ENCODE measurements around the gene RPP21.

Gene RPP21

DNA sequence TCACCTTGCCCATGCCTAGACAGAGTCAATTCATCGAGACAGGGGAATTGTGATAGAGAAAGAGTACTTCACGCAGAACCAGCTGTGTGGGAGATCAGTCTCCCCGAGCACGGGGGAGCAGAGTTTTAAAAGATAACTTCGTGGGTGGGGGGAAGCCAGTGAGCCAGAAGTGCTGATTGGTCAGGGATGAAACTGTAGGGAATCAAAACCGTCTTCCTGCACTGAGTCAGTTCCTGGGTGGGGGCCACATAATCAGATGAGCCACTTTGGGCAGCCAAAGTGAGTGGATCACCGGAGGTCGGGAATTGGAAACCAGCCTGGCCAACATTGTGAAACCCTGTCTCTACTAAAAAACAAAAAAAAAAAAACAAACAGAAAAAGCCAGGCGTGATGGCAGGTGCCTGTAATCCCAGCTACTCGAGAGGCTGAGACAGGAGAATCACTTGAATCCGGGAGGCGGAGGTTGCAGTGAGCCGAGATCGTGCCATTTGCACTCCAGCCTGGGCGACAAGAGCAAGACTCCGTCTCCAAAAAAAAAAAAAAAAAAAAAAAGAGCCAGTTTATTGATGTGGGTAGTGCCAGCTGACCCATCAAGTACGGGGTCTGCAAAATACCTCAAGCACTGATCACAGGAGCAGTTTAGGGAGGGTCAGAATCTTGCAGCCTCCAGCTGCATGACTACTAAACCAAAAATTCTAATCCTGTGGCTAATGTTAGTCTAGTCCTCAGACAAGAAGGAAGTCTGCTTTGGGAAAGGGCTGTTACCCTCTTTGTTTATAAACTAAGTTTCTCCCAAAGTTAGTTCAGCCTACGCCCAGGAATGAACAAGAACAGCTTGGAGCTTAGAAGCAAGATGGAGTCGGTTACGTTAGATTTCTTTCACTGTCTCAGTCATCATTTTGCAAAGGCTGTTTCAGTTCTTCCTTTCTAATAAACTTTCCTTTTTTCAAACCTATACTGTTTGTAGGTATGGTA, 22.1 kb upstream of the RPP21 start:
- Histone ChIP-seq H3K9me3 (ENCODE audit: control insufficient read depth, insufficient read depth, low read length) (no peaks in the 10 kb centered on the region), H3K9ac (ENCODE audit: low read depth, low read length) (no peak overlapping the region), H3K4me1 (ENCODE audit: control insufficient read depth, insufficient read depth, low read length) (peaks cover 34% of the 10 kb centered on the region), H3K27me3 (ENCODE audit: control insufficient read depth, insufficient read depth, low read length) (no peaks in the 10 kb centered on the region), H3K4me3 (ENCODE audit: low read depth, low read length) (peak overlapping the region; percentile 19), H3K36me3 (ENCODE audit: control insufficient read depth, insufficient read depth, low read length) (no peaks in the 10 kb centered on the region)

GRCh38 chr6:30323806-30324205, 21.1 kb upstream of the RPP21 start:
- H3K9ac ChIP-seq (ENCODE audit: low read depth, low read length) = no peak overlapping the region
- H3K4me1 ChIP-seq (ENCODE audit: control insufficient read depth, insufficient read depth, low read length) = peaks cover 31% of the 10 kb centered on the region
- no peak overlapping the region for H3K4me3 ChIP-seq (ENCODE audit: low read depth, low read length)
- no peaks in the 10 kb centered on the region for H3K27me3 ChIP-seq (ENCODE audit: control insufficient read depth, insufficient read depth, low read length)
- no peaks in the 10 kb centered on the region for H3K9me3 ChIP-seq (ENCODE audit: control insufficient read depth, insufficient read depth, low read length)
- H3K36me3 ChIP-seq (ENCODE audit: control insufficient read depth, insufficient read depth, low read length) = no peaks in the 10 kb centered on the region

DNA sequence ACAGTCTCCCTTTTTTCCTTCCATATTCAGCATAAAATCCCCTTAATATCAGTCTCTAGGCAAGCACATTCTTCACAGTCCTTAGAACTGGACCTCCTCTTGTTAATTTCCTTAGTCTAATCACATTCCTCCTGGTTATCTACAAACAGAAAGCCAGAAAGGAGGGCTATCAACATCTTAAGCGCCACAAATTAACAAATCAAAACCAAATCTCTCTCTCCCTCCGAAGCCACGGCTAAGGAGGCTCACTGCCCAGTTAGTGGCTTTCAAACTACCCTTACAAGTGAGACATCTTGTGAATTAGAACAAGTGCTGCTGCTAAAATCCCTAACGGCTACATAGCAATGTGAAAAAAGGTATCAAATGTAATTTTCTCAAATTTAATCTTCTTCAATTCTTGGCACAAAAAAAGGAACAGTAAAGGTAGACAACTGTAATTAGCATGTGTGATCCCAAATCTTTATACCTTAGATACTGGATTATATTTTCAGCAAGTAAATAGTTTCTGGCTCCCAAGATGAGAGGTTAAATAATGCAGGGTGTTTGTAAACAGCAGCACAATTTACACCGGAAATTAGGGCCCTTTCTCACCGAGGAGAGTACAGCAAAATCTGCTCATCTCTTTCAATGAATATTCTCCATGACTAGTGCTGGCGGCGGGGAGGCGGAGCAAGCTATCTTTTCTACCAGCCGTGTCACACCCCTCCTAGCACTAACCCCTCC, 19.6 kb upstream of the RPP21 start:
- Histone ChIP-seq H3K36me3 (ENCODE audit: control insufficient read depth, insufficient read depth, low read length) (peaks cover 5% of the 10 kb centered on the region), H3K9me3 (ENCODE audit: control insufficient read depth, insufficient read depth, low read length) (no peaks in the 10 kb centered on the region), H3K4me1 (ENCODE audit: control insufficient read depth, insufficient read depth, low read length) (peaks cover 20% of the 10 kb centered on the region), H3K9ac (ENCODE audit: low read depth, low read length) (peak overlapping the region; percentile 56), H3K4me3 (ENCODE audit: low read depth, low read length) (peak overlapping the region; percentile 92), H3K27me3 (ENCODE audit: control insufficient read depth, insufficient read depth, low read length) (no peaks in the 10 kb centered on the region)

GRCh38 chr6:30325873-30326525, 19.0 kb upstream of the RPP21 start:
- no peaks in the 10 kb centered on the region for H3K9me3 ChIP-seq (ENCODE audit: control insufficient read depth, insufficient read depth, low read length)
- H3K36me3 ChIP-seq (ENCODE audit: control insufficient read depth, insufficient read depth, low read length) = peaks cover 5% of the 10 kb centered on the region

GRCh38 chr6:30326526-30327231, 18.3 kb upstream of the RPP21 start, which contains the start of gene TRIM39:
TSS of gene TRIM39 (plus strand) at chr6:30326927. CDS start at chr6:30329318, 2,391 bp downstream.
- H3K27me3 ChIP-seq (ENCODE audit: control insufficient read depth, insufficient read depth, low read length) = no peaks in the 10 kb centered on the region
- peak within 1 kb of the TSS; percentile 92 for H3K9ac ChIP-seq (ENCODE audit: low read depth, low read length)
- H3K4me1 ChIP-seq (ENCODE audit: control insufficient read depth, insufficient read depth, low read length) = peaks cover 12% of the 10 kb centered on the region
- H3K9me3 ChIP-seq (ENCODE audit: control insufficient read depth, insufficient read depth, low read length) = no peaks in the 10 kb centered on the region
- peaks cover 5% of the 10 kb centered on the region for H3K36me3 ChIP-seq (ENCODE audit: control insufficient read depth, insufficient read depth, low read length)
- peak within 1 kb of the TSS; percentile 92 for H3K4me3 ChIP-seq (ENCODE audit: low read depth, low read length)

More at GRCh38 chr6:30325873-30326525, 19.0 kb upstream of the RPP21 start:
- H3K9ac ChIP-seq (ENCODE audit: low read depth, low read length) = peak overlapping the region; percentile 92
- peaks cover 16% of the 10 kb centered on the region for H3K4me1 ChIP-seq (ENCODE audit: control insufficient read depth, insufficient read depth, low read length)
- H3K4me3 ChIP-seq (ENCODE audit: low read depth, low read length) = peak overlapping the region; percentile 92
- H3K27me3 ChIP-seq (ENCODE audit: control insufficient read depth, insufficient read depth, low read length) = no peaks in the 10 kb centered on the region

GRCh38 chr6:30327232-30327746, 17.7 kb upstream of the RPP21 start:
- Histone ChIP-seq H3K9me3 (ENCODE audit: control insufficient read depth, insufficient read depth, low read length) (no peaks in the 10 kb centered on the region), H3K36me3 (ENCODE audit: control insufficient read depth, insufficient read depth, low read length) (peaks cover 5% of the 10 kb centered on the region), H3K4me3 (ENCODE audit: low read depth, low read length) (peak overlapping the region; percentile 92), H3K27me3 (ENCODE audit: control insufficient read depth, insufficient read depth, low read length) (no peaks in the 10 kb centered on the region), H3K9ac (ENCODE audit: low read depth, low read length) (peak overlapping the region; percentile 18), H3K4me1 (ENCODE audit: control insufficient read depth, insufficient read depth, low read length) (peaks cover 12% of the 10 kb centered on the region)

- peaks cover 5% of the 10 kb centered on the region for H3K4me1 ChIP-seq (ENCODE audit: control insufficient read depth, insufficient read depth, low read length)
- no peaks in the 10 kb centered on the region for H3K27me3 ChIP-seq (ENCODE audit: control insufficient read depth, insufficient read depth, low read length)
- H3K36me3 ChIP-seq (ENCODE audit: control insufficient read depth, insufficient read depth, low read length) = peaks cover 5% of the 10 kb centered on the region
- H3K9me3 ChIP-seq (ENCODE audit: control insufficient read depth, insufficient read depth, low read length) = no peaks in the 10 kb centered on the region
- no peak overlapping the region for H3K9ac ChIP-seq (ENCODE audit: low read depth, low read length)
- H3K4me3 ChIP-seq (ENCODE audit: low read depth, low read length) = no peak overlapping the region
Measured at GRCh38 chr6:30328397-30328796, 16.6 kb upstream of the RPP21 start.

GRCh38 chr6:30329331-30329730, 15.6 kb upstream of the RPP21 start:
- no peak overlapping the region for H3K4me3 ChIP-seq (ENCODE audit: low read depth, low read length)
- H3K27me3 ChIP-seq (ENCODE audit: control insufficient read depth, insufficient read depth, low read length) = no peaks in the 10 kb centered on the region
- H3K4me1 ChIP-seq (ENCODE audit: control insufficient read depth, insufficient read depth, low read length) = peaks cover 2% of the 10 kb centered on the region
- H3K9ac ChIP-seq (ENCODE audit: low read depth, low read length) = no peak overlapping the region
- peaks cover 10% of the 10 kb centered on the region for H3K36me3 ChIP-seq (ENCODE audit: control insufficient read depth, insufficient read depth, low read length)
- no peaks in the 10 kb centered on the region for H3K9me3 ChIP-seq (ENCODE audit: control insufficient read depth, insufficient read depth, low read length)

DNA sequence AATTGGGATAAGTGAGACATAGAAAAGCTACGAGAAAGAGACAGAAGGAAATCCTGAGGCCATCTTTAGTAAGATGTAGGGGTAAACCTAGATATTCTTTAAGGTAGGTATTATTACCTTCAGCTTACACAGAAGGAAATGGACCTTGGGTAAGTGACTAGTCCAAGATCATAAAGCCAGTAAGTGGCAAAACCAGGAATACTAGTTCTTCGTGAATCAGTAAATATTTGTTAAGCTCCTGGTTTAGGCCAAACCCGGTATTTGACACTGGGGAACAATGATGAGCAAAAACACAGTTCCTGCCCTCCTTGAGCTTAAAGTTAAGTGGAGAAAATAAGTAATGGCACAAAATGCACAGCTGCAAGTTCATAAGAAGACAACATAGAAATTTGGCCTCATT, 13.0 kb upstream of the RPP21 start:
- no peaks in the 10 kb centered on the region for H3K9me3 ChIP-seq (ENCODE audit: control insufficient read depth, insufficient read depth, low read length)
- H3K27me3 ChIP-seq (ENCODE audit: control insufficient read depth, insufficient read depth, low read length) = no peaks in the 10 kb centered on the region
- no peaks in the 10 kb centered on the region for H3K4me1 ChIP-seq (ENCODE audit: control insufficient read depth, insufficient read depth, low read length)
- H3K9ac ChIP-seq (ENCODE audit: low read depth, low read length) = no peak overlapping the region
- H3K4me3 ChIP-seq (ENCODE audit: low read depth, low read length) = no peak overlapping the region
- peaks cover 16% of the 10 kb centered on the region for H3K36me3 ChIP-seq (ENCODE audit: control insufficient read depth, insufficient read depth, low read length)

GRCh38 chr6:30334075-30334783, 10.7 kb upstream of the RPP21 start:
- Histone ChIP-seq H3K36me3 (ENCODE audit: control insufficient read depth, insufficient read depth, low read length) (peaks cover 18% of the 10 kb centered on the region), H3K4me3 (ENCODE audit: low read depth, low read length) (no peak overlapping the region), H3K4me1 (ENCODE audit: control insufficient read depth, insufficient read depth, low read length) (no peaks in the 10 kb centered on the region), H3K9me3 (ENCODE audit: control insufficient read depth, insufficient read depth, low read length) (no peaks in the 10 kb centered on the region), H3K9ac (ENCODE audit: low read depth, low read length) (no peak overlapping the region), H3K27me3 (ENCODE audit: control insufficient read depth, insufficient read depth, low read length) (no peaks in the 10 kb centered on the region)

Measured in iPS-15b (cell line).